B cell (primary cell): ENCODE data around the gene XG. TPM values are rescaled to one million over a fixed set of nuclear protein-coding genes. Genes with fewer than 3 reads are reported as not detected.

Experiments used
- ATAC-seq: fragments of 200-7000 bp; cut with Tn5 transposase; one replicate; pipeline ENCODE4 v1.10.0; 2021; ENCODE audit warnings: low read depth, mild to moderate bottlenecking, moderate number of reproducible peaks, moderate library complexity
- CTCF ChIA-PET: fragments of 350-600 bp; sonication (Branson Sonifier 250); formaldehyde crosslinking; loops from one replicate; lab custom pipeline; 2021; ENCODE audit warnings: antibody characterized with exemption, inconsistent platforms; lab: Charles Lee
- POLR2A ChIA-PET: fragments of 350-600 bp; sonication (Branson Sonifier 250); formaldehyde crosslinking; loops from one replicate; lab custom pipeline; 2021; ENCODE audit warnings: antibody characterized with exemption; lab: Charles Lee
- DNase-seq: peaks from one replicate; pipeline ENCODE4 v3.0.0; 2013
- H2AFZ ChIP-seq: 2 replicates; pipeline ENCODE4 v1.6.1; 2012; ENCODE audit warnings: mild to moderate bottlenecking, low read depth, low read length; ENCODE audit not compliant: insufficient read depth, poor library complexity, severe bottlenecking
- H3K27ac ChIP-seq, 2 donors: 1 replicate in 1 of 2; 2 replicates in 1 of 2; pipeline ENCODE4 v1.5.1; 2012 to 2013; ENCODE audit warnings: low read length in 2 of 2, mild to moderate bottlenecking in 2 of 2, moderate library complexity in 1 of 2
- H3K27me3 ChIP-seq, 4 experiments: fragments of 200-600 bp in 1 of 4; sonication (generic) in 1 of 4; replicated peaks in 1 of 4; 1 replicate in 2 of 4; 2 replicates in 2 of 4; pipeline versions ENCODE4 v1.6.1 to v1.7.0; 2013 to 2016; ENCODE audit warnings: low read length in 3 of 4, mild to moderate bottlenecking in 2 of 4, mixed read lengths in 1 of 4, moderate library complexity in 1 of 4; ENCODE audit not compliant: insufficient read depth in 4 of 4, control insufficient read depth in 3 of 4; ENCODE audit errors: control extremely low read depth in 1 of 4
- H3K36me3 ChIP-seq, 2 experiments: replicated peaks in 1 of 2; 1 replicate in 1 of 2; 2 replicates in 1 of 2; pipeline versions ENCODE4 v1.6.1 to v1.7.1; 2013; ENCODE audit warnings: low read length in 1 of 2; ENCODE audit not compliant: insufficient read depth in 2 of 2, control insufficient read depth in 1 of 2; ENCODE audit errors: control extremely low read depth in 1 of 2, extremely low read depth in 1 of 2
- H3K4me1 ChIP-seq, 2 donors: fragments of 200-600 bp in 1 of 2; sonication (generic) in 1 of 2; 1 replicate in 1 of 2; 2 replicates in 1 of 2; pipeline versions ENCODE4 v1.5.1 to v1.6.1; 2013 to 2017; ENCODE audit warnings: low read length in 2 of 2; ENCODE audit not compliant: control insufficient read depth in 2 of 2, insufficient read depth in 2 of 2
- H3K4me2 ChIP-seq: replicated peaks from 2 replicates; pipeline ENCODE3; 2012; ENCODE audit warnings: mild to moderate bottlenecking, low read depth, low read length; ENCODE audit not compliant: poor library complexity, severe bottlenecking
- H3K4me3 ChIP-seq, 5 experiments: fragments of 200-600 bp in 1 of 5; sonication (generic) in 1 of 5; 1 replicate in 3 of 5; 2 replicates in 2 of 5; pipeline versions ENCODE4 v1.5.1 to v1.7.0; 2011 to 2016; ENCODE audit warnings: low read length in 4 of 5, mild to moderate bottlenecking in 4 of 5, low read depth in 2 of 5, control low read depth in 1 of 5, moderate library complexity in 1 of 5; ENCODE audit not compliant: insufficient read depth in 1 of 5; ENCODE audit errors: control extremely low read depth in 1 of 5, extremely low read depth in 1 of 5
- H3K79me2 ChIP-seq: fragments of 200-600 bp; sonication (generic); one replicate; pipeline ENCODE4 v1.6.0; 2016; ENCODE audit warnings: low read length; ENCODE audit not compliant: control insufficient read depth, insufficient read depth
- H3K9ac ChIP-seq: fragments of 200-600 bp; sonication (generic); 2 replicates; pipeline ENCODE4 v1.6.1; 2017; ENCODE audit warnings: mild to moderate bottlenecking, low read length, moderate library complexity
- H3K9me3 ChIP-seq, 3 donors: one replicate each; pipeline versions ENCODE4 v1.6.1 to v1.7.1; 2013; ENCODE audit warnings: low read length in 2 of 3; ENCODE audit not compliant: control insufficient read depth in 2 of 3, insufficient read depth in 1 of 3; ENCODE audit errors: control extremely low read depth in 1 of 3
- H4K20me1 ChIP-seq: 2 replicates; pipeline ENCODE4 v1.6.0; 2012; ENCODE audit warnings: mild to moderate bottlenecking, low read length; ENCODE audit not compliant: insufficient read depth, control insufficient read depth, poor library complexity, severe bottlenecking
- H3K27ac Mint-ChIP-seq: one replicate; pipeline ENCODE4 v1.8.0; 2021; ENCODE audit warnings: mixed read lengths
- H3K27me3 Mint-ChIP-seq: one replicate; pipeline ENCODE4 v1.8.0; 2021; ENCODE audit warnings: mixed read lengths
- H3K4me1 Mint-ChIP-seq: one replicate; pipeline ENCODE4 v1.8.0; 2021; ENCODE audit warnings: mixed read lengths
- H3K4me3 Mint-ChIP-seq: one replicate; pipeline ENCODE4 v1.8.0; 2021; ENCODE audit warnings: mixed read lengths
- H3K9me3 Mint-ChIP-seq: one replicate; pipeline ENCODE4 v1.8.0; 2022; ENCODE audit warnings: mixed read lengths; ENCODE audit not compliant: insufficient read depth
- CTCF ChIP-seq: fragments of 200-600 bp; IDR thresholded peaks from one replicate; pipeline ENCODE4 v1.8.0; 2022; ENCODE audit warnings: antibody characterized with exemption, mild to moderate bottlenecking
- EZH2 ChIP-seq: IDR thresholded peaks from 2 replicates; pipeline ENCODE4 v1.6.1; 2012; ENCODE audit warnings: borderline replicate concordance, low read depth, mild to moderate bottlenecking, moderate library complexity, low read length; ENCODE audit not compliant: insufficient read depth, poor library complexity, severe bottlenecking
- WGBS: methylation state at CpG from one replicate; pipeline ENCODE4 v1.1.5; 2013; ENCODE audit warnings: missing lambda C conversion rate; ENCODE audit not compliant: insufficient coverage; 5-methylcytosine and 5-hydroxymethylcytosine counted together
- intact Hi-C: fragments of 100-400 bp; cut with micrococcal nuclease; formaldehyde crosslinking; loops from one replicate; pipeline ENCODE4 v1.10.0; 2022
- polyA plus RNA-seq: library from polyadenylated mRNA; depleted of rRNA; stranded (reverse); fragments of >200 nt; gene quantifications from 2 replicates; pipeline ENCODE4 v1.2.3, GENCODE V29; 2012
- total RNA-seq, 2 donors: library from RNA; stranded (reverse); fragments of 120-200 nt in 1 of 2; gene quantifications; 1 replicate in 1 of 2; 2 replicates in 1 of 2; pipeline versions ENCODE4 v1.2.3 to v1.2.4, GENCODE V29; 2013 to 2022

Gene XG
- total and polyA plus RNA-seq, 2 donors (not counting 1 experiment from before 2014, with no cell fraction given), result 0.03 TPM; not detected in 1

GRCh38 chrX:2781226-2781571 is 29.4 kb downstream of the XG start:
- H3K4me1 ChIP-seq, result no peaks in the 10 kb centered on the region
- Mint-ChIP-seq H3K27ac (no peak overlapping the region), H3K27me3 (peaks cover 9% of the 10 kb centered on the region), H3K4me3 (no peak overlapping the region), H3K4me1 (no peaks in the 10 kb centered on the region), H3K9me3 (no peaks in the 10 kb centered on the region)
- no peaks in the 10 kb centered on the region for H3K79me2 ChIP-seq
- H3K36me3 ChIP-seq, result no peaks in the 10 kb centered on the region
- DNase-seq (no peak), ATAC-seq (no peak)
- no peak overlapping the region for H2AFZ ChIP-seq
- intact Hi-C loops, result no loop called here
- H3K27ac ChIP-seq, result no peak overlapping the region
- H3K9ac ChIP-seq, result no peak overlapping the region
- no CpG with 5 or more reads among the region's 1 CpG for WGBS
- ChIA-PET POLR2A (no interaction called here), CTCF (no interaction called here)
- no peaks in the 10 kb centered on the region for H3K27me3 ChIP-seq
- no peak for TF ChIP-seq CTCF
- no peak for TF ChIP-seq EZH2
- no peaks in the 10 kb centered on the region for H4K20me1 ChIP-seq
- no peak overlapping the region for H3K4me2 ChIP-seq
- no peaks in the 10 kb centered on the region for H3K9me3 ChIP-seq
- no peak overlapping the region for H3K4me3 ChIP-seq

DNA sequence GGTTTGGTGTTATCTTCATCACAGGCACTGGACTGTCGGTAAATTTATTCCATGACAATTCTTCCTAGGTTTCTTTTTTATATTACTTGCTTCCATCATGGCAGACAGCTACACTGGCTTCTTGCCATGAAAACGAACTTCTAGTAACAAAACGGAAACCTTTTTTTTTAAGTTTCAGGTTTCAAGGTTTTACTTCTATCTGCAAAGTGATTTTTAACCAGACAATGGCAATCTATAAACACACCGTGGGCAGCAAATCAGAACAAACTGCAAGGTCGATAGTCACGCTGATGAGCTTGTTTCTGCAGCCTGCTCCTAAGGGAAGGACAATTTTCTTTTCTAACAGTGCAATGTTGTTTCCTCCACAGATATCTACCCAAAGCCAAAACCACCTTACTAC is 29.9 kb downstream of the XG start:
- no peak overlapping the region for H3K27ac ChIP-seq
- POLR2A ChIA-PET, result no interaction called here
- intact Hi-C loops, result no loop called here
- H3K4me1 Mint-ChIP-seq, result no peaks in the 10 kb centered on the region
- 40% methylated on average over 1 of the region's 6 CpGs for WGBS
- CTCF ChIA-PET, result no interaction called here
- H3K27me3 ChIP-seq, result no peaks in the 10 kb centered on the region
- DNase-seq (no peak), ATAC-seq (no peak)
- H3K4me3 ChIP-seq, result no peak overlapping the region
- H3K4me1 ChIP-seq, result no peaks in the 10 kb centered on the region
- H3K36me3 ChIP-seq, result no peaks in the 10 kb centered on the region
- H3K9me3 ChIP-seq, result no peaks in the 10 kb centered on the region
- H3K27me3 Mint-ChIP-seq, result peaks cover 11% of the 10 kb centered on the region
- H3K27ac Mint-ChIP-seq, result no peak overlapping the region
- H3K9ac ChIP-seq, result no peak overlapping the region
- H2AFZ ChIP-seq, result no peak overlapping the region
- no peak overlapping the region for H3K4me2 ChIP-seq
- H4K20me1 ChIP-seq, result no peaks in the 10 kb centered on the region
- no peaks in the 10 kb centered on the region for H3K79me2 ChIP-seq
- no peak overlapping the region for H3K4me3 Mint-ChIP-seq
- no peaks in the 10 kb centered on the region for H3K9me3 Mint-ChIP-seq
- TF ChIP-seq EZH2 (no peak), CTCF (no peak)
